Measurements from ENCODE around the gene RIT2.
"Not testable (repeated sequence)": the region's sequence is repeated elsewhere in the genome, so short reads cannot be mapped to it uniquely, and the experiment has no call there.

The RIT2 gene

DNA sequence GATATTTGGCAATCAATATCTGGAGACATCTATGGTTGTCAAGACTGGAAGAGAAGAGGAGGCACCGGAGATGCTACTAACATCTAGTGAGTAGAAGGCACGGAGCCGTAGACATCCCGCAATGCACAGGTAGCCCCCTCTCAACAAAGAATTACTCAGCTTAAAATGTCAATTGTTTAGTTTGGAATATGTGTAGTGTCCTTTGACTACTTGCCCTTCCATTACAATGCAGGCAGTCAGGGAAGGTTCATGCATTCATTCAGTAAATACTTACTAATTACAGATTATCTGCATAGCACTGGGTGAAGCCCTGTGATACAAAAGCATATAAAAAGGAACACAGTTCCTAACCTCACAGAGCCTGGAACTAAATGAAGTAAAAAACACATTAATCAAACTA is 294.0 kb downstream of the RIT2 start:
- FAIRE-seq, result no peak

DNA sequence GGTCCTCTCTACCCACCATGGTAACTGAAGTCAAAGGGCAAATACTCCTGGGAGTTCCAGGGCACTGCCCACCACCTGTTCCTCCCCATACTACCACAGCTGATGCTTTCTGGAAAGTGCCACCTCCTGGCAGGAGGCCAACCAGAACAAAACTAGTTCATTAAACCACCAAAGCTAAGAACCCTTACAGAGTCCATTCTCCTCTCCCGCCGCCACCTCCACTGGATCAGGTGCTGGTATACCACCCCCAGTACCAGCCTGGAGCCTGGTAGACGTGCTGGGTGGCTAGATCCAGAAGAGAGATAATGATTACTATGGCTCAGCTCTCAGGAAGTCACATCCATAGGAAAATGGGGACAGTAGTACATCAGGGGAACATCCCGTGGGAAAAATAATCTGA is 300.9 kb downstream of the RIT2 start:
- FAIRE-seq, result no peak

DNA sequence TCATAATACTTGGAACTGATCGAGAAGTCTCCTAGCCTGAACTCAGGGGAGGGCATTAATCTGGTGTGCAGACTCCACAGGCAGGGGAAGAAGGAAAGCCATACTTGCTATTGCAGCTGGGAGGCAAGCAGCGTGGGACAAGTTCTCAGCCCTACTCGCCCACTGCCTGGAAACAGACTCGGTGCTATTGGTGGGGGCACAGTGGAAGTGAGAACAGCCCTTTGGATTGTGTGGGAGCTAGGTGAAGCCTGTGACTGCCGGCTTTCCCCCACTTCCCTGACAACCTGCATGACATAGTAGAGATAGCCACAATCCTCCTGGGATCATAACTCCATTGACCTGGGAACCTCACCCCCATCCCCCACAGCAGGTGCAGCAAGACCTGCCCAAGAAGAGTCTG is 301.3 kb downstream of the RIT2 start:
- no peak for FAIRE-seq

DNA sequence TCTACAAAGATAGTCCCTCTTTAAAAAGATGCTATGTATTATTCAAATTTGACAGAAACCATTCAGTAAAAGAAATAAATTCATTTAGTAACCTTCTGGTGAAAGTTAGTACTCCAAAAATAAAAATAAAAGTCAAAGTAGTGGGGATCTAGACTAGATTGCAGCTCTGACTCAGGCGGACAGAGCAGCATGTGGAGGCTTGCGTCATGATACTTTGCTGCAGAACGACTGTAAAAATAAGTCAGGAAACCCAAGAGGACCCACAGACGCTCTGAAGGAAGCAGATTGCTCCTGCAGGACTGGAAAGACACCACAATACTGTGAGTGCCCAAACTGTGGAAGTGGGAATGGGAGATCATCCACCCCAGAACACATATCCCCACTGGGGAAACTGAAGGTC is 301.9 kb downstream of the RIT2 start:
- no peak for FAIRE-seq

DNA sequence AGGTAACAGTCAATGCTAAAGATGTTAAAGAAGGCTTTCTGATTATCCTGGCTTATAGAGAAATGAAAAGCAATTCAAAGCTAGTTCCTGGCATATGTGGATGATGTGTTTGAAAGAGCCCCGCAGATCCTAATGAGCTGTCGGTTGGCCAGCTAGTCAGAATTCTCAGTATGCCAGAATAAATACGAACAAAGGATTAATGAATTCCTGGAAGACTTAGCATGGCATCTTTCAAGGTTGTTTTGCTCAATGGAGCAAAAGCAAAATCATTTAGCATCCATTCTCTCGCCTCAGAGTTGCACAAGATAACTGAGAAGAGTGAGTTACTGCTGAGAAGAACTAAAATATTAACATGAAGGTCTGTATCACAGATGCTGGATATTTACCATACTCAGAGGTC is 307.6 kb downstream of the RIT2 start:
- no peak for FAIRE-seq

DNA sequence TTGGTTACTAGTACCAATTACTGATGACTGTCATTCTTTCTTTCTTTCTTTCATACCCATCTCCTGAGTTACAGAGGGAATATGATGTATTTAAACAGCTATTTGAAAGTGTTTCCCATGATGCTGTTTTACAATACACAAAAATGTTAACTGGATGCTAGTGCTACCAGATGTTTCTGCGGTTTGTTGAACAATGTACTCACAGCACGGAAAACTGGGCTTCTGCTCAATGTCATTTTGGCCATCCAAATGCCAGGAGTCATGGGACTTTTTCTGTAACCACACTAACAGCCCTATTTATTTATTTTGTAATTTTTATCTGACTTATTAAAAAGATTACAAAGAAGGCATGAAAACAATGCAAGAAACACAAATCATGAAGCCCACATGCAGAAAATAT is 313.8 kb downstream of the RIT2 start:
- no peak for FAIRE-seq

DNA sequence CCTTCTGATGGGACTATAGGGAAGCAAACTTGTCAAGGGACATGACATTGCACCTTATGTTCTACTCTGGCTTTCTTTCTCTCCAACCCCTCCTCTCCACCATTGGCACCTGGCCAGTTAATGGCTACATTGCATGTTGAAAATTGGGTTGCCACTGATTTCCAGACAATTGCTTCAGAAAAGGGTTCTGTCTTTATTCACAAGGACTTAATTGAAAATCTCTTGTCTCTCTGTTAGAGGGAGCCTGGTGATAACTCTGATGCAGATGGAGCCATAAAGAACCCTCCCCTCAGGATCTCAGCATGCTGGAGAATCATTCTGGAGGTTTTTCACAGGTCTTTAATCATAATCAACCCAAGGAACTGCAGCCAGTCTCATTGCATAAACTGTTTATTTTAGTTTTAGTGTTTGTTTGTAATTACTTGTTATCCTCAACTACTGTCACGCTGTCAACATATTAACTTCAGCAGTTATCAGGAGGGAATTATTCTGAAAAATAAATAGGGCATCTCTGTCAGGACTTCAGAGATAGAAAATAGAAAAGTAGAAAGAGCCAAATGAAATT is 316.8 kb downstream of the RIT2 start:
- FAIRE-seq, result no peak

DNA sequence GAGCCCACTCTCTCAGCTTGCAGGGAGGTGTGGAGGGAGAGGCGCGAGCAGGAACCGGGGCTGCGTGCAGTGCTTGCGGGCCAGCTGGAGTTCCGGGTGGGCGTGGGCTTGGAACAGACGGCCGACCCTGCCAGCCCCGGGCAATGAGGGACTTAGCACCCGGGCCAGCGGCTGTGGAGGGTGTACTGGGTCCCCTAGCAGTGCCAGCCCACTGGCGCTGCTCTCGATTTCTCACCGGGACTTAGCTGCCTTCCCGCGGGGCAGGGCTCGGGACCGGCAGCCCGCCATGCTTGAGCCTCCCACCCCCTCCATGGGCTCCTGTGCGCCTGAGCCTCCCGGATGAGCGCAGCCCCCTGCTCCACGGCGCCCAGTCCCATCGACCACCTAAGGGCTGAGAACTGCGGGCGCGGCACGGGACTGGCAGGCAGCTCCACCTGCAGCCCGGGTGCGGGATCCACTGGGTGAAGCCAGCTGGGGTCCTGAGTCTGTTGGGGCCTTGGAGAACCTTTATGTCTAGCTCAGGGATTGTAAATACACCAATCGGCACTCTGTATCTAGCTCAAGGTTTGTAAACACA is 320.2 kb downstream of the RIT2 start:
- FAIRE-seq, result not testable (repeated sequence)

DNA sequence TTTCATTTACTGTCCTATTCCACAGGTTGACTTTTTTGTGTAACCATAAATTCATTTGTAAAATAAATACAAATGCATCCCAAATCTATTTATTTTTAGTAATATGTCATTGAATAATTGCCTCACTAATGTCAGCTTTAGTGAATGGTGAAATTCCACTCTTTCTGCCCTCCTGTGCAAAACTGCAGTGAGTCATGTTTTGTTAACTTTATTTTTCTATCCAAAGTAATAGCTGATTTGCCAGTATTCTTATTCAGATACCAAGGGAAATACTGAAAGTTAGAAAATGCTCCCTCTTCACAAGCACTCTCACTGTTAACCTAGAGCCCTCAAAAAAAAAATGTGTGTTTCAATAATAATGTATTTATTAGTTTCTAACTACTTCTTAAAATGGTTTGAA is 322.8 kb downstream of the RIT2 start:
- no peak for FAIRE-seq

DNA sequence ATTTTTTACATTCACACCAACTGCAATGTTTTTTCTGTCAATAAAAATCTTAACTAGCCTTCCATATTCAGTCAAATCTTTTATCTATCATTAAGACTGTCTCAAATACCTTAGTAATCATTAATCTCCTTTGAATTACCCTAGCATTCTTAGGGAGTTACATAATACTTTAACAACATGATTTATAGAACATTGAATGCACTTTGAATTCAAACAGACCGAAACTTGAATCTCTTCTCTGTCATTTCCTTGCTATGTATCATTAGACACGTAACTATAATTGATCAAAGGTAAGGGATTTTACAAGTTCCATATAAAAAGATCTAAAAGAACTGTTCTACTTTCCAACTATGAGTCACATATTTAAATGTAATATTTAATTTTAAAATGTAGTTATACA is 330.9 kb downstream of the RIT2 start:
- FAIRE-seq, result no peak

DNA sequence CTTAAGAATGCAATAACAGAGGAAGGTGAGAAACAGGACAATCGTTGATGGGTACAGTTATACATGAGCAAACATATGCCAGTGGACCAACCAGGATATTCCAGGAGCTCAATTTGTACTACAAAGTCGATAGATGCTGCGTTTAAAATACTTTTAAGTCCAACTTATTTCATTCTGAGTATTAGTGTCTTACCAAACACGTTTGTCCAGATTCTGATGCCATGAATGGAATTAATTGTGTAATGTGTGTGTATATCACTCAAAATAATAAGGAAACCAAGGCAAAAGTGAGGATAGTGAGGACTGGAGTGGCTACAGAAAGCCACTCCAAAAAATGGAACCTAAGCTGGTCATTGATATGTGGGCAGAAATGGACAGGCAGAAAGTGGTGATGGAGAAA is 332.6 kb downstream of the RIT2 start:
- no peak for FAIRE-seq

DNA sequence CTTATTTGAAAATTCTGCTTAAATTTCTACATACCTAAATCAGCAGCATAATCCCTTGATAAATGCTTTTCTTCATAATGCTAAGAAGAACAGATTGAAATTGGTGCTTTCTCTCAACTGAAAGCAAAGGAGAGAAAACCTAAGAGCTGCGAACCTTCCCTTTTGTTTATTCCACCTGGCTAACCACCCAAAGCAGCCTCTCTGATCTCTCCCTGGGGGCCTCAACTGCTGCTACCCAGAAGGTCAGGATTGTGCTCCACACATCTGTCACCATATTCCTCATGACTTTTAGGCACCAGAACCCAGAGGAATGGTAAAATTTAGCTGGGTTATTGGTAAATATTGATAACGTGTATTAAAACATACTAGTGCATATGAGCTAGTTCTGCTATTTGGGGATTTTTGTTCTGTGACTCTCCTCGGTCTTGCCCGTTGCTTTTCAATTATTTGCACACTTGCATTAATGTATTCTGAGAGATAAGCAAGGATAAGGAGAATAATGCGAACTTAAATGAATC is 334.1 kb downstream of the RIT2 start:
- FAIRE-seq, result no peak

DNA sequence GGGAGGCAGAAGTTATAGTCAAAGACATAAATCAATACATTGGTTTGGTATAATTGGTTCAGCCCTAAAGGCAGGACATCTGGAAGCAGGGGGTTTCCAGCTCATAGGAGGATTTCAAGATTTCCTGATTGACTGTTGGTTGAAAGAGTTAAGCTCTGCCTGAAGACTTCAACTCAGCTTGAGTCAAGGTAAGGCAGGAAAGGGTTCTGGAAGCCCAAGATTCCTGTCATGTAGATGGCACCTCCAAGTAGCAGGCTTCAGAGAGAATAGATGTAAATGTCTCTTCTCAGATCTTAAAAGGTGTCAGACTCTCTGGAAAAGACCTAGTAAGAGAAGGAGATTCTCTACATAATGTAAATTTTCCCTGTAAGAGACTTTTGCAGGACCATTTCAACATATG is 335.3 kb downstream of the RIT2 start:
- no peak for FAIRE-seq

DNA sequence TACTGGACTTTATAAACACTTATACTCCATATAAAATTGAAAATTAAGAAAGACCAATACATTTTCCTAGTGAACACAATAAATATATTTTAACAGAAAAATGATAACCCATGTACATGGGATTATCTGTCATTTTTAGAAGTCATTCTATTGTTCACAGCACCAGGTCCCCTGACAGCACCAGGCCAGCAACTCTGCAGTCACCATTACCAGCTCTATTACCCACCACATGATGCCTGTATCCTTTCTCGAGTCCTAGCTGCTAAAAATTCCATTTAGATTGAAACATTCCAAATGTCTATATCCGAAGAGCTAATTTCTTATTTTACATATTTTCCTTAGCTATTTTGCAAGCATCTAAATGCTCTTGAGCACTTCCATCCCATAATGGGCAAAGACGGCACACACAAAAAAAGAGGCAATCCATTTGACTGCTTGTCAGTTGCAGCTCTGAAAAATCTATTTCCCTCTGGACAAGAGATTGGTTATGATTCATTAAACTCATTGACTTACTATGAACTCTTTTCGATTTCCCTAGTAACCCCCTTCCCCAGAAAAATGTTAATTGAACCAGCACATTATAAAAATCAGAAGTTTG is 336.9 kb downstream of the RIT2 start:
- no peak for FAIRE-seq

DNA sequence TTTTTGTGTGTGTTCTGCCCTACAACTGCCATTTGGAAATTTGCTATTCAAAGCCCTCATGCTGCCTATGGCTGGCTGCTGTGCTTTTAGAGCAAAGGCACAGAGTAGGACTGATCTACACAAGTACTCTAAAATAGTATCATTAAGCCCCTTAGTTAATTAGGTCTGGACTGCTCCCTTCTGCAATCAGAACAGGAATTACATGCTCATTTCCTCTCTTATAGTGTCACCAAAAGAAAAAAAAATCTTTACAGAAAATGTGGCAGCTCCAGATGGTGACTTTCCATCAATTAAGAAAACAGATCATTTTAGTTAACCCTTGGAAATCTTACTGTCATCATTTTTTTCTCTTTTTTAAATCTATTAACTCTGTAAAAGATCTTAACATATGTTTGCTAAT is 337.5 kb downstream of the RIT2 start:
- no peak for FAIRE-seq

DNA sequence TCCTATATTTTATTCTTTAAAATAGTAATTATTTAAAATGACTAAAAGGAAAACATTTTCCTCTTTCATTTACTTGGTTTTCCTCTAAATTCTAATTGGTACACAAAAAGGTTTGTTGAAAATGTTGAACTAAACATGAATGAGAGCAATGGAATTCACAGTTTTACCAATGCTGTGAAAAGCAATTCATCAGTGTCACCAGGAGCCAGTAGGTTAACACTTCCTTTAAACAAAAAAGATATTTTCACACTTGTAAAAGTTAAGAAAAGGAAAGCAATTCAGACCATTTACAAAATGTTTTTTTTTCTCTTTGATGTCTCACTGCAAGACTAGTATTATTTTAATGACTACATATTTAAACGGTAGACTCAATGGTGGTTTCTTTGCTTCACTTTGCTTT is 341.6 kb downstream of the RIT2 start:
- no peak for FAIRE-seq

DNA sequence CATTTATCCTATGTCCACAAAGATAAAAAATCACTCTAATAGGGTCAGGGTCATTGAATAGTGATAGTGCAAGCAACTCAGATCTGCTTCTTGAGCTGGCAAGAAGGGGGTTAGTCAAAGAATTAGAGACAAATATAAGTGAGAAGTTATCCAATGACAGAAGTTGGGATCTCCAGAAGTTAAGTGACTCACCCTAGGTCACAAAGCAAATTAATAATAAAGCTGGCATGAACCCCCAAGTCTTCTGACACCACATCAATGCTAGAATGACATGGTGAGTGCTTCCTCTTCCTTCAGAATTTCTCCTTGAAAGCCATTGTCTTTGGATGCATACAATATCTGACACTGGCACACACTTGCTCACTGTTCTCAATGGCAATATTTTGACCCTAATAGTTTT is 343.5 kb downstream of the RIT2 start:
- no peak for FAIRE-seq

DNA sequence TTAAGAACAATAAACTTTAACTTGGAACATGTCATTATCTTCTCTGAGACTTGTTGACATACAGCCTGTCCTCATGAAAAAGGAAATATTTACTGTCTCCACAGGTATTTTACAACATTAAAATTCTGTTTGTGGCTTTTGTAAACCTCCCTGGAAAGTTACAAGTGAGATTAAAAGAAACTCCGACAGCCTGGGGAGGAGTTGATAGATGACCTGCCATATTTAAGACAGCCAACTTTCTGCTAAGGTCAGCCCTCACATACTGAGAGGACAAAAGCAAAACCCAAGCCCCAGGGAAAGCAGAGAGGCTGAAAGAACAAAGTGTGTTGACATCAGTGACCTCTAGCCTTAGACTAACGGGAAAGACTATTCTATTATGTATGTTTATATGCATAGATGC is 350.2 kb downstream of the RIT2 start:
- no peak for FAIRE-seq

DNA sequence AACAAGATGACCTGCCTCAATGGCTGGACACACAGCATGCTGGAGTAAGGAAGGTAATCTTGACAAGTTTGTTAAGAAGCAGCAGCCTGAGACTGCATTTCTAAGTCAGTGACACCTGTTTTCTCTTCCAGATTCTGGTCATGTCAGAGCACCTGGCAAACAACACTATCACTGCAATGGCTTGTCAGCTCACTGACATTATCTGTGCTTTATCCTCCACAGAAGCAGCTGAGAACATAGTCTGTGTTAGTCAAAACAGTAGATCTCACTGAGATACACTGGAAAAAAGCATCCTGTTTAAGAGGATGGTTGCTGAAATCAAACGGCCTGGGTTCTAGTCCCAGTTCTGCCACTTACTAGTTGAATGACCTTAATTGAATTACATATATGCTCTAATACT is 355.2 kb downstream of the RIT2 start:
- no peak for FAIRE-seq

DNA sequence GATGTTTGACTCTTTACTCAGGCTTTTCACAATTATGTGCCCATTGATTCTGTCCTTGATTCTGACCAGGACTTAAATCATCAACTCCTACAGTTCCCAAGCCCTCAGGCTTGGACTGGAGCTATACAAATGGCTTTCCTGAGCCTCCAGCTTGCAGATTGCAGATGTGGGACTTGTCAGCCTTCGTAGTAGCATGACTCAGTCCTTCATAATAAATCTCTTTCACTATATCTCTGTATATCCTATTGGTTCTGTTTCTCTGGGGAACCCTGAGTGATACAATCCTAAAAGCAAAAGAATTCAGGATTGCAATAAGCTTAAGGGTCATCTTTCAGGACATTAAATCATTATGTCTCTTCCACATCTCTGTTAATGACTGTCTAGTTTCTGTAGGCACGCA is 356.6 kb downstream of the RIT2 start:
- no peak for FAIRE-seq

DNA sequence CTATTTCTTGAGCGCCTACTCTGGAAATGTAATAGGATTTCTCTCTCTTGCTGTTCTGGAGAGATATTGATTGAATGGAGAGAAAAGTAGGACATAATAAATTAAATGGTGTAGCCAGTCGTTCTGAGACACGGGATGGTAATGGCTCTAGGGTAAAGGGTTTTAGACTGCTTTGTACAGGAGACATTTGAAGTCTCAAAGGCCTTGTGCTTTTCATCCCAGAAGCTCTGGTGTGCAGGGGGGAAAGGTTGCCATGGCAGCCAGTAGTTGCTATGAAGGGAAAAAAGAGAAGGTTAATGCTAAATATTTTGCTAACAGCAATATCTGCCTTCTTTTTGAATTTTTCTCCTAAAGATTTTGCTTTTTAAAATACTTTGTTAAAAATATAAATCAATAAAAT is 359.3 kb downstream of the RIT2 start:
- FAIRE-seq, result no peak

DNA sequence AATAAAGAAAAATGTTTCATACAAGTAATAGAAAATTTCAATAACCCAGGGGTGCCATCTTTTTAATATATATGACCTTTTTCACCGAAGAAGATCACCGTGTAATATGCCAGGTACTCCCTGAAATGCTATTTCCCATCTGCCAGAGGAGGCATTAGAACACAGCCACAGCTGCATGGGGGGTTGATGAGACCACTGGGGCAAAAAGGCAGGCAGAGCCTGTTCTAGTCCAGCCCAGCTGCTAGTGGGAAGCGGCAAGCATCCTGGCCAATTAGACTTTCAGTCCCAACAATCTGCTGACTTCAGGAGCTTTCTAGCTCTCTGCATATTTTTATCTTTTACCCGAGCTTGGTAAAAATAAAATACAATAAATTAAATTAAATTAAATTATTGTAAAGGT is 362.6 kb downstream of the RIT2 start:
- FAIRE-seq, result no peak

DNA sequence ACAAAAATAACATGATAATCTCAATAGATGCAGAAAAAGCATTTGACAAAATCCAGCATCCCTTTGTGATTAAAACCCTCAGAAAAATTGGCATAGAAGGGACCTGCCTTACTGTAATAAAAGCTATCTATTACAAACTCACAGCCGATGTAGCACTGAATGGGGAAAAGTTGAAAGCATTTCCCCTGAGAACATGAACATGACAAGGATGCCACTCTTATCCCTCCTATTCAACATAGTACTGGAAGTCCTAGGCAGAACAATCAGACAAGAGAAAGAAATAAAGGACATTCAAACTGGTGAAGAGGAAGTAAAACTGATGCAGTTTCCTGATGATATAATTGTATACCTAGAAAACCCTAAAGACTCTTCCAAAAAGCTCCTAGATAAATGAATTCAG is 368.7 kb downstream of the RIT2 start:
- FAIRE-seq, result no peak

DNA sequence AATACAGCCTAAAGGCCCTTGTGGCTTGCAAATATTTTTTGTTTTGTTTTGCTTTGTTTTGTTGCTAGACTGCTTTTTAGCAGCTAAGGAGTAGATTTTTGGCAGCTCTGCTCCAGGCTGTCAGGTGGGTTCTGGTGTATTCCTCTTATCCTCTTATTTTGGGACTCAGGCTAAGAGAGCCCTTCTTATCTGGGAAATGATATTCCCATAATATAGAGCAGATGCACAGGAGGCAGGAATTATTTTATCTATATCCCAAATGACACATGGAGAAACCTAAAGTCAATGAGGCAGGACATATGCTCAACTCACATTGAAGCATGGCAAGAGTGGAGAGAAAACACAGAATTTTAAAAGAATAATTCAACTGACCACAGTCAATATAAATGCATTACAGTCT is 369.6 kb downstream of the RIT2 start:
- no peak for FAIRE-seq

DNA sequence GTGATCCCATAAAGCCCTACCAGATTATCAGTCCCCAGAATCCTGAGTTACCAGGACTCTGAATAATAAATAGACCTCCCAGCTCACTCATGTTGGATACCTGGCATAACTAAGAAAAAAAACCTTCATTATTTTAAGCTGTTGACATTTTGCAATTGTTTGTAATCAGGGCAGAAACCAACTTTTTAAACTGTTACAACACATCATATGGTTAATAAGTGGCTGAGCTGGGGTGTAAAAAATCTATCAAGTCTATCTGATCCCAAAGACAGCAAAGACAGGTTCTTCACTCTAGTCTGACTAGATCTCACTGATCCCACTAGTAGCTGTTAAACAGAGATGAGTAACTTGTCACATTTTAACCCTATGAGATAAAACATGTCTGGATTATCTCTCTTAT is 370.3 kb downstream of the RIT2 start:
- FAIRE-seq, result no peak

Data from islet of Langerhans (tissue), 1 donor.